ENCODE data around the gene RHEB.
A peak's percentile ranks its signal among the peaks of the same experiment; 100 is the strongest.
"Not testable (repeated sequence)": the region's sequence is repeated elsewhere in the genome, so short reads cannot be mapped to it uniquely, and the experiment has no call there.

Gene RHEB

GRCh38 chr7:151519765-151520418, at the start of gene RHEB:
Gene RHEB, minus strand, starts transcription at chr7:151519895. Its CDS starts 384 bp downstream, at chr7:151519511.
- peak; percentile 92 for FAIRE-seq

DNA sequence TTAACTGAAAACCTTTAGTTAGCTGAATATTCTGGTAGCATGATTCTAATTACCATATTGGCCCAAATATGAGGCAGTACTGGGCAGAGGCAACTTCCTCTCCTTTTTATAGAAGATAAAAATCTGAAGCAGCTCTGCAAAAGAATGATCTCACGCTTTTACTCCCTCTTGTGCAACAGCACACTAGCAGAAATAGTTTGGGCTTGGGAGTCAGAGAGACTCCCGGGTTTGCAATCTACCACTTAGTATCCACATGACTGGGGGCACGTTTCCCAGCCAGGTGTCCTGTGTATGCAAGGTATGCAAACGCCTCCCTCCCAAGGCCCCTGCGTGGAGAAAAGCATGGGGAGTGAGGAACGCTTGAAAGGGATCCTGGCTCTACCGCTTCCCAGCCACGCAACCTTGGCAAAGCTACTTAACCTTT, 47.2 kb upstream of the RHEB start:
- FAIRE-seq, result no peak

DNA sequence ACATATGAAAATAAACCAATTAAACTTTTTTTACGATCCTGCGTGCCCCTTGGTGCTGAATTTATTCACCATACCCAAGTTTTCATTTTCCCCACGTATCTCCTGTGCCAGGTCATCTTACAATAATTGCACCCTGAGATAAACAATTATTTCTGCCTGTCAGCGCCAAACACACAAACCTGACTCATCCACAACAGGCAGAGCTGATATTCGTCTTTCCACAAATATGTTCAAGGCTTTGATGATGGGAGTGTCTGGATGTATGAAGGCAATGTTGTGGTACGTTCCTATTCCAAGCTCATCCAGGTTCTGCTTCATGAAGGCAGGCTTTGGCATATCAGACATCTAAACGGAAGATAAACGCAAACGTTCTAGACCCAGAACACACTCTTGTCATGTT, 45.8 kb upstream of the RHEB start:
- no peak for FAIRE-seq

DNA sequence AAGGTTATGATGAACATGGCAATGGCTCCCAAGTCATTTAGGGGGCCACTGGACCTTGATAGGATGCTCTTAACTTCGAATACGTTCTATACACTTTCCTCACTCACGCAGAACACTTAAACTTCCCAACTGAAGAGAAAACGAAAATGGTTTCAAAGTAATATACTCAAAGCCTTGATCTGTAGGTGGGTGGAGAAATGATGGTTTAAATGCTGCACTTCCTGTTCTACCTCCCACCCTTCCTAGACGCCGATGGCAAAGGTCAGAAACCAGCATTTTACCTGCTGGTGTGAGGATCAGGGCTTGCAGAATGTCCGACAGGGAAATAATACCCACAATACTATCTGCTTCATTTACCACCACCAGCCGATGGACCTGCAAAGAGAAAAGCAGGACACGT, 40.5 kb upstream of the RHEB start:
- no peak for FAIRE-seq

- no peak for FAIRE-seq
These were observed 40.0 kb upstream of the RHEB start for GRCh38 chr7:151559557-151560183.

DNA sequence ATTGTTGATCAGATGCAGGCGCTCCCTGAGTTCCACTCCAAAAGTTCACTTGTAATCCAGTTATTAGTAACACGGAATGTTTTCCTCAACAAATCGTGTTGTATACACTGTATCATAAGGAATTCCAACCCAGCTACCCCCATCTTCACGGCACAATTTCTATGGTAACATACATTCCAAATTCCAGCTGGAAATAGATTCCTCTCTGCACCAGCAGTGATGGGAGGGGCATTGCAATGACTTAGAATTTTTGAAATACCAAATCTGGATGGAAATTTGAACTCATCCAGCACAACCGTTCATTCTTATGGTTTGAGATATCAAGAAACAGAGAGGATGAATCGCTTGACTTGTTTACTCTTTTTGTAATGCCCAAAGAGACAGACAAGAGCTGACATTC, 38.9 kb upstream of the RHEB start:
- no peak for FAIRE-seq

DNA sequence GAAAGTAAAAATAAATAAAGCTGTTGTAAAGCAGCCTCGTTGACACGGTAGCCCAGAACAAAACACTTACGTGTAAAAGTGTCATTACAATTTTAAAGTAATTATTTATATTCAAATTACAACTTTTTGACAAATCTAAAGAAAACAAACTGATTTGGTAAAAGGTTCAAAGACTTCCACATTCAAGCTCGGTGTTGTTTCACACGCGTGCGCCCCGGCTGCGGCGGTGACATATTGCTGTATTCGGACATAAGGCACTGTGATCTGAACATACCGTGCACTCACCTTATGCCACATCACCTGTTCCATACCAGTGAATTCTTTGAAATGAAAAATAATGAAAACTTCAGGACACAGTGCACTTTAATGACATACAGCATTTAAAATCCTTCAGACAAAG, 36.9 kb upstream of the RHEB start:
- FAIRE-seq, result no peak

GRCh38 chr7:151553356-151553755, 33.7 kb upstream of the RHEB start:
- FAIRE-seq, result no peak

GRCh38 chr7:151552352-151553028, 32.8 kb upstream of the RHEB start:
- no peak for FAIRE-seq

GRCh38 chr7:151551820-151552219, 32.1 kb upstream of the RHEB start:
- no peak for FAIRE-seq

DNA sequence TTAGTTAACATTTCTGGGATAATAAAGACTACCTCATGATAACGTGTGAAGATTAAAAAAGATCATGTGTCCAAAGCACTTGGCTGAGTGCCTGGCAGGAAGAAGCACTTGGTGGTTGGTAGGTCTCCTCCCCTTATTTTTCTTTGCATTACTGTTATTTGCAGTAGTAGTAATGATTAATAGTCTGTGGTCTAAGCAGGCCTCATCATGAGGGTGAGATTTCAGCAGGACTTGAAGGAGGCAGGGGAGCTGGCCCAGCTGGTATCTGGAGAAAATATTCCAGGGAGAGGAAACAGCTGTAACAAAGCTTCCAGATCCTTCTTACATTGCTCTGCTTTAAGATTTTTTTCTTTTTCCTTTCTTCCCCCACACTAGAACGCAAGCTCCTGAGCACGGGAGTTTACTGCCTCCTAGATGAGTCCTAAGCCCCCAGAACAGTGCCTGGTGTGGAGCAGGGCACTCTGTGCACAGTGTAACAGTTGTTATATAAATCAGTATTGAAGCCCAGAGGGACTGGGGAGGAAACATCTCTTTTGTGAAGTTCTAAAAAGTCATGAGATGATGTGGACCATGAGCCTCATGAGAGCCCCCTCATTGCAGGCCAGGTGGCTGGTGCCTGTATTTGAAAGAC, 31.1 kb upstream of the RHEB start:
- no peak for FAIRE-seq

GRCh38 chr7:151549644-151550043, 29.9 kb upstream of the RHEB start:
- FAIRE-seq, result no peak

DNA sequence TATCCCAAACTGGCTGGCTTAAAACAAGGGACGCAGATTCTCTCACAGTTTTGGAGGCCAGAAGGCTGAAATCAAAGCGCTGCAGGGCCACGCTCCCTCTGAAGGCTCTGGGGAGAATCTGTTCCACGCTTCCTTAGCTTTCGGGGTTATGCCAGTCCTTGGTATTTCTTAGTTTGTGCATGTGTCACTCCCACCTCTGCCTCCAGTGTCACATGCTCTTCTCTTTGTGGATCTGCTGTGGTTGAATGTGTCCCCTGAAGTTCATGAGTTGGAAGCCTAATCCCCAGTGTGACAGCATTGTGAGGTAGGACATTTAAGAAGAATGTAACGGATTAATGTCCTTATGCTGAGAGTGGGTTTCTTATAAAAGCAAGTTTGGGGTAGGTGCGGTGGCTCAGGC, 29.4 kb upstream of the RHEB start:
- FAIRE-seq, result no peak

DNA sequence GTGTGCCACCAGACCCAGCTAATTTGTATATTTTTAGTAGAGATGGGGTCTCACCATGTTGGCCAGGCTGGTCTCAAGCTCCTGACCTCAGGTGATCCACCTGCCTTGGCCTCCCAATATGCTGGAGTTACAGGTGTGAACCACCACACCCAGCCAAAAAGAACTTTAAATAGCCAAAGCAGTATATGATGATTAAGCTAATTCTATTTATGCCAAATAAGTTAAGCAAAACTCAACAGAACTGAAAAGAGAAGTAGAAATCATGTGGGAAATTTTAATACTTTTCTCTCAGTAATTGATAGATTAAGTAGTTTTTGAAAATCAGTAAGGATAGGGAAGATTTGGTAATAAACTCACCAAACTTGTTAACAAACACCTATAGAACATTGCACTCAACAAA, 24.5 kb upstream of the RHEB start:
- FAIRE-seq, result no peak

- no peak for FAIRE-seq
These were observed 23.0 kb upstream of the RHEB start for GRCh38 chr7:151542606-151543130.

- no peak for FAIRE-seq
These were observed 22.2 kb upstream of the RHEB start for GRCh38 chr7:151541709-151542499.

DNA sequence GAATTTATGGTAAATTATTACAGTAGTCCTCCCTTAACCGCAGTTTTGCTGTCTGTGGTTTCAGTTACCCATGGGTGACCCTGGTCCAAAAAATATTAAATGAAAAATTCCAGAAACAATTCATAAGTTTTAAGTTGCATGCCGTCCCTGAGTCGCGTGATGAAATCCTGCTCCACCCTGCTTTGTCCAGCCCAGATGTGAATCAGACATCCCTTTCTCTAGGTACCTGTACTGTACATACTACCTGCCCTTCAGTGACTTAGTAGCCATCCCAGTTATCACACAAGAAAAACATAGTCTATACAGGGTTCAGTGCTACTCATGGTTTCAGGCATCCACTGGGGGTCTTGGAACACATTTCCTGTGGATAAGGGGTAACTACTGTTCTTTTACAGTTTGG, 20.5 kb upstream of the RHEB start:
- no peak for FAIRE-seq

DNA sequence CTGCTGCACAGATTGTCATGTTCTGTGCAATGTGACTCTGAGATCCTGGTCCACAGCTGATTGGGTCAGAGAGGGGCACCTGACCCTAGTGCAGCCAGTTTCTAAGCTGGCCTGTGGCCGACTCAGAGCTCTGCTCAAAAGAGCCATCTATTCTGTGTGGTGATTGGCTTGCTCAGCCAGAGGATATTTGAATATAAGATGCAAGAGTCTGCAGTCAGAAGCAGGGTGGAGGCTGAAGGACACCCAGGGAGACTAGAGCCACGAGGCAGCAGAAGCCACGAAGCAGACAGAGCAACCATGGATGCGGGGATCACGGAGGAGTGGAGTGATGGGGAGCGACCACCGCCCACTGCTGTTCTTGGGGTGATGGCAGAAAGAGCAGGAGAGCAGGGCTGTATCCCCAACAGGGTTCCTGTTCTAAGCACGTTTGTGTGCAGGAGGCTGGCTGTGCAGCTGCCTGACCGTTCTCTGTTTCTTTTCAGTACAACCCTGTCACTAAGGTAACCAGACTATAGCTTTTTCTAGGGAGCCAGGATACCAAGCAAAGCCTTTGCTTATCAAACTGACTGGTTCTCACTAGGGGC, 19.5 kb upstream of the RHEB start:
- no peak for FAIRE-seq

DNA sequence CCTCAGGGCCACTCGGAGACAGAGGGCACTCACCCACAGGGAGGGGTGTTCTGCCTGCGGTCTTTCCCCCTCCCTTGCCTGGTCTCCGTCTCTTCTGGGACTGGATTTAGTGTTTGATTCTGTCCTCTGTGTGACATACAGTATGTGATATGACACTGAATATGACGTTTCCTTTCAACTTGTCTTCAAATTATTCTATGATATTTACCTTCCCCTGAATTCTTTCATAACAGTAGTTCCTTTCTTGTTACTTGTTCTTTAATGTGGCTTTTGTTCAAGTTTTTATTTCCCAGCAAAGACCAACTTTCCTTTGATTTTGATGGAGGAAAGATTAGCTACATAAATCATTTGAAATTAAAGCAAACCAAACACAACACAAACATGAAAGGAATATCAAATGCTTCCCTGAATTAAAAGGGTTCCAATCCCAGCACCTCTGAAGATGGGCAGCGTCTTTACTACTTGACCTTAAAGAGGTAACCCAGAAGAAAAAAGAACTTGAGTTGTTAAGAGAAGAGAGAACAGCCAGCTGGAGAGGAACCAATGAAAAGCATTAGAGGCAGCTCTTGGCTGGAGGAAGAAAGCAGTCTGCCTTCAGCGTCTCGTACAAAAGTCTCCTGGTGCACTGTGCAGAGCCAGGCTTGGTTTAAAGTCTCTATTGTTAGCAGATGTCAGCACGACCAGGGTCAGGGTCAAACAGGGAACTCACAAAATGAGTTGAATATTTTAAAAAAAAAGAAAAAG, 18.3 kb upstream of the RHEB start:
- FAIRE-seq, result no peak

- not testable (repeated sequence) for FAIRE-seq
These were observed 16.5 kb upstream of the RHEB start for GRCh38 chr7:151536178-151536577.

DNA sequence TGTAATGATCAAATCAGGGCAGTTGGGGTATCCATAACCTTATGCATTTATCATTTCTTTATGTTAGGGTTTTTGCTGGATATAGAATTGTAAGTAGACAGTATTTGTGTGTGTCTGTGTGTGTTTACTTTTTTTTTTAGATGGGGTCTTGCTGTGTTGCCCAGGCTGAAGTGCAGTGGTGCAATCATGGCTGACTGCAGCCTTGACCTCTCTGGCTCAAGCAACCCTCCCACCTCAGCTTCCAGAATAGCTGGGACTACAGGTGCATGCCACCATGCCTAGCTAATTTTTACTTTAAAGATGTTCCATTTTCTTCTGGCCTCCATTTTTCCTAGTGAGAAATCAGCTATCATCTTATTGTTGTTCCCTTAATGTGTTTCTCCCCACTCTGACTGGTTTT, 10.1 kb upstream of the RHEB start:
- no peak for FAIRE-seq

DNA sequence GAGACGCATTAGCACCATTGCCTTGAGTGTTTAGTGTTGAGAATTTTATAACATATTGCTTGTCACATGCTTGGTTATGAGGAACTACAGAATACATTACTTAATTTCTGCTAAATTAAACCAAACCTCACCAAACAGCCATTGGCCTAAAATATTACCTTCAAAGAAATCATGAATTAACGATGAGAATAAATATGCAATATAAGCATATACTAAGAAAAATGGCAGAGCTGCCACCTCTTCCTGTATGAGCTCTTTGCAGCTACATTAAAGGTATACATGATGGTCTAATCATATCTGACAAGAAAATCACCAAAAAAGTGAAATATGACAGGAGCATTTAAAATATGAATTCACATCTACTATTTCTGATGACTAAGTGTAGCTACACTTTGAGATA, 5.2 kb upstream of the RHEB start:
- no peak for FAIRE-seq

All from G401.6 (cell line).